GM23338 (cell line): ENCODE measurements around the gene DRD2. TPM values are rescaled to one million over a fixed set of nuclear protein-coding genes. Genes with fewer than 3 reads are reported as not detected.

Experiments used
- ATAC-seq: fragments of 200-7000 bp; cut with Tn5 transposase; 3 replicates; pipeline ENCODE4 v1.9.1; 2020
- DNase-seq: peaks from one replicate; pipeline ENCODE4 v3.0.0-alpha.2; 2015; ENCODE audit warnings: low spot score
- H2AFZ ChIP-seq: fragments of 200-600 bp; sonication (generic); 2 replicates; pipeline ENCODE4 v1.8.0; 2016; ENCODE audit warnings: antibody characterized with exemption, mild to moderate bottlenecking, moderate library complexity
- H3F3A ChIP-seq: fragments of 200-600 bp; sonication (generic); replicated peaks from 2 replicates; pipeline ENCODE4 v1.8.0; 2017; ENCODE audit warnings: antibody characterized with exemption, mixed run types, low read depth
- H3K27ac ChIP-seq: fragments of 200-600 bp; sonication (generic); 2 replicates; pipeline ENCODE4 v1.6.1; 2016; ENCODE audit warnings: low read depth
- H3K27me3 ChIP-seq: fragments of 200-600 bp; sonication (generic); 2 replicates; pipeline ENCODE4 v1.8.0; 2016; ENCODE audit warnings: mild to moderate bottlenecking, mixed run types, moderate library complexity; ENCODE audit not compliant: insufficient read depth
- H3K36me3 ChIP-seq: fragments of 200-600 bp; sonication (generic); 2 replicates; pipeline ENCODE4 v1.8.0; 2016; ENCODE audit warnings: mild to moderate bottlenecking; ENCODE audit not compliant: insufficient read depth
- H3K4me1 ChIP-seq: fragments of 200-600 bp; sonication (generic); 2 replicates; pipeline ENCODE4 v1.8.0; 2016; ENCODE audit warnings: mild to moderate bottlenecking, moderate library complexity; ENCODE audit not compliant: insufficient read depth
- H3K4me2 ChIP-seq: fragments of 200-600 bp; sonication (generic); 2 replicates; pipeline ENCODE4 v1.7.1; 2017; ENCODE audit warnings: mixed run types
- H3K4me3 ChIP-seq: fragments of 200-600 bp; sonication (generic); 2 replicates; pipeline ENCODE4 v1.6.1; 2016; ENCODE audit warnings: mixed run types
- H3K79me2 ChIP-seq: fragments of 200-600 bp; sonication (generic); replicated peaks from 2 replicates; pipeline ENCODE4 v1.8.0; 2017; ENCODE audit warnings: mild to moderate bottlenecking; ENCODE audit not compliant: insufficient read depth
- H3K9me2 ChIP-seq: fragments of 200-600 bp; sonication (generic); 2 replicates; pipeline ENCODE4 v1.8.0; 2017; ENCODE audit not compliant: insufficient read depth
- H4K20me1 ChIP-seq: fragments of 200-600 bp; sonication (generic); replicated peaks from 2 replicates; pipeline ENCODE4 v1.8.0; 2017; ENCODE audit warnings: mild to moderate bottlenecking; ENCODE audit not compliant: insufficient read depth
- H3K27ac Mint-ChIP-seq: 2 replicates; pipeline ENCODE4 v1.8.0; 2020; ENCODE audit warnings: inconsistent platforms, mild to moderate bottlenecking, moderate library complexity, mixed read lengths
- H3K27me3 Mint-ChIP-seq: 3 replicates; pipeline ENCODE4 v1.8.0; 2022; ENCODE audit warnings: low read depth, mild to moderate bottlenecking, moderate library complexity, mixed read lengths, inconsistent platforms; ENCODE audit not compliant: insufficient read depth, poor library complexity
- H3K36me3 Mint-ChIP-seq: 3 replicates; pipeline ENCODE4 v1.8.0; 2021; ENCODE audit warnings: low read depth, mild to moderate bottlenecking, inconsistent platforms, moderate library complexity, mixed read lengths
- H3K4me1 Mint-ChIP-seq: 3 replicates; pipeline ENCODE4 v1.8.0; 2020; ENCODE audit warnings: mild to moderate bottlenecking, inconsistent platforms, mixed read lengths
- H3K4me3 Mint-ChIP-seq: 3 replicates; pipeline ENCODE4 v1.8.0; 2021; ENCODE audit warnings: moderate library complexity, mild to moderate bottlenecking, inconsistent platforms, mixed read lengths
- H3K9me3 Mint-ChIP-seq: 3 replicates; pipeline ENCODE4 v1.8.0; 2020; ENCODE audit warnings: moderate library complexity, mild to moderate bottlenecking, inconsistent platforms, mixed read lengths
- CREB1 ChIP-seq: fragments of 250-450 bp; sonication (Bioruptor Pico); IDR thresholded peaks from 2 replicates; pipeline ENCODE4 v1.5.0; 2020; ENCODE audit warnings: low read depth, mild to moderate bottlenecking, moderate library complexity
- EZH2phosphoT487 ChIP-seq: fragments of 200-600 bp; sonication (generic); IDR thresholded peaks from one replicate; pipeline ENCODE4 v1.8.1; 2018; ENCODE audit warnings: antibody characterized with exemption; ENCODE audit not compliant: unreplicated experiment
- JUNB ChIP-seq: IDR thresholded peaks from one replicate; pipeline ENCODE4 v1.6.1; 2016; ENCODE audit warnings: antibody characterized with exemption; ENCODE audit not compliant: unreplicated experiment
- NANOG ChIP-seq: IDR thresholded peaks from 2 replicates; pipeline ENCODE4 v1.6.1; 2016; ENCODE audit warnings: antibody characterized with exemption, borderline replicate concordance
- POLR2AphosphoS5 ChIP-seq: IDR thresholded peaks from 2 replicates; pipeline ENCODE4 v1.6.1; 2016; ENCODE audit warnings: antibody characterized with exemption, low read depth
- STAT1 ChIP-seq: IDR thresholded peaks from one replicate; pipeline ENCODE4 v1.6.1; 2016; ENCODE audit warnings: antibody characterized with exemption; ENCODE audit not compliant: unreplicated experiment
- polyA plus RNA-seq: library from polyadenylated mRNA; unstranded; fragments of >200 nt; fragmentation: Nextera tagmentation; extraction: Ambion mirVana; gene quantifications from 2 replicates; pipeline ENCODE4 v1.2.1, GENCODE V29; 2016
- total RNA-seq: library from RNA; depleted of rRNA; stranded (reverse); fragments of >200 nt; shearing (Covaris generic); gene quantifications from 2 replicates; pipeline ENCODE4 v1.2.3, GENCODE V29; 2014
- TF ChIP-seq, protein P1 (sequence below), 2 experiments: fragments of 200-600 bp in 1 of 2; sonication (generic) in 1 of 2; conservative IDR thresholded peaks; 2 replicates each; pipeline versions ENCODE4 v1.5.1 to v1.6.1; 2016 to 2017; ENCODE audit warnings: antibody characterized with exemption in 2 of 2, low read depth in 2 of 2, mild to moderate bottlenecking in 2 of 2, moderate library complexity in 1 of 2
- TF ChIP-seq, protein P2 (sequence below): IDR thresholded peaks from 2 replicates; pipeline ENCODE4 v1.6.1; 2016; ENCODE audit warnings: antibody characterized with exemption
- TF ChIP-seq, protein P3 (sequence below): fragments of 250-450 bp; sonication (Bioruptor Pico); IDR thresholded peaks from 2 replicates; pipeline ENCODE4 v1.5.0; 2020; ENCODE audit warnings: mild to moderate bottlenecking, moderate library complexity

Gene DRD2
- total and polyA plus RNA-seq, 2 experiments from 2014 or later: 0.21 to 0.66 TPM

DNA sequence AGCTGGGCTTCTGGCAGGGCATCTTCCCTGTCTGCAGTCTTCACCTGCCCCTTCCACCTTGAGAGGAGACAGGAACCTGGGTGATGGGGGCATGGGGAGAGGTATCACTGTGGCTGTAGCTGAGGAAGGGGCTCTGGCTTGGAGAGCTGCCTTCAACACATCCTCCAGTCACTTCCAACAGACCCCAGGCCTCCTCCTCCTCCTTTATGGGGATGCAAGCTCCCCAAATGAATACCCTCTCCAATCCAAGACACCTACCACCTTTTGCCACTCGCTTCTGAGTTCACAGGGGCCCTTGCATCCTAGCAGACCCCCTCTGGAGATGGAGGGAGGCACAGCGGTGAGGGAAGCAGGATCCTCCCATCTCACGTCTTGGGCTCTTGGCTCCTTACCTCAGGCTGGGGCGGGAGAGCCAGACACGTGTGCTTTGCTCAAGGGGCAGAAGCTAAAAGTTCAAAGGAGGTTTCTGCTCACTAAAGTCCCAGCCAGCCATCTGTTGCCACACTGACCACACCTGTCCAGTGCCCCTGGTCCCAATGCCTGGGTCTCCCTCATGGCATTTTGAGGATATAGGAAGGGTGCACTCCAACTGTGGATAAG, 74.5 kb downstream of the DRD2 start:
- Mint-ChIP-seq H3K4me1 (peaks cover 7% of the 10 kb centered on the region; the same call in 2 of the 3 replicates), H3K36me3 (no peaks in the 10 kb centered on the region), H3K27ac (no peak overlapping the region), H3K4me3 (no peak overlapping the region), H3K27me3 (peaks cover 4% of the 10 kb centered on the region), H3K9me3 (no peaks in the 10 kb centered on the region)
- ATAC-seq: no peak
- Histone ChIP-seq H3K9me2 (no peaks in the 10 kb centered on the region), H4K20me1 (no peaks in the 10 kb centered on the region), H3K79me2 (no peaks in the 10 kb centered on the region), H3K4me2 (no peak overlapping the region), H2AFZ (no peak overlapping the region), H3K4me1 (no peaks in the 10 kb centered on the region), H3K36me3 (no peaks in the 10 kb centered on the region), H3F3A (no peaks in the 10 kb centered on the region), H3K4me3 (no peak overlapping the region), H3K27me3 (no peaks in the 10 kb centered on the region), H3K27ac (no peak overlapping the region)
- no peak for TF ChIP-seq JUNB
- TF ChIP-seq, protein P1, sequence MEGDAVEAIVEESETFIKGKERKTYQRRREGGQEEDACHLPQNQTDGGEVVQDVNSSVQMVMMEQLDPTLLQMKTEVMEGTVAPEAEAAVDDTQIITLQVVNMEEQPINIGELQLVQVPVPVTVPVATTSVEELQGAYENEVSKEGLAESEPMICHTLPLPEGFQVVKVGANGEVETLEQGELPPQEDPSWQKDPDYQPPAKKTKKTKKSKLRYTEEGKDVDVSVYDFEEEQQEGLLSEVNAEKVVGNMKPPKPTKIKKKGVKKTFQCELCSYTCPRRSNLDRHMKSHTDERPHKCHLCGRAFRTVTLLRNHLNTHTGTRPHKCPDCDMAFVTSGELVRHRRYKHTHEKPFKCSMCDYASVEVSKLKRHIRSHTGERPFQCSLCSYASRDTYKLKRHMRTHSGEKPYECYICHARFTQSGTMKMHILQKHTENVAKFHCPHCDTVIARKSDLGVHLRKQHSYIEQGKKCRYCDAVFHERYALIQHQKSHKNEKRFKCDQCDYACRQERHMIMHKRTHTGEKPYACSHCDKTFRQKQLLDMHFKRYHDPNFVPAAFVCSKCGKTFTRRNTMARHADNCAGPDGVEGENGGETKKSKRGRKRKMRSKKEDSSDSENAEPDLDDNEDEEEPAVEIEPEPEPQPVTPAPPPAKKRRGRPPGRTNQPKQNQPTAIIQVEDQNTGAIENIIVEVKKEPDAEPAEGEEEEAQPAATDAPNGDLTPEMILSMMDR (conservative IDR thresholded peaks at IDR 0.05; ENCODE audit: low read depth in 2 of 2): no peak
- no peak for TF ChIP-seq EZH2phosphoT487
- no peak for TF ChIP-seq POLR2AphosphoS5
- TF ChIP-seq, protein P2, sequence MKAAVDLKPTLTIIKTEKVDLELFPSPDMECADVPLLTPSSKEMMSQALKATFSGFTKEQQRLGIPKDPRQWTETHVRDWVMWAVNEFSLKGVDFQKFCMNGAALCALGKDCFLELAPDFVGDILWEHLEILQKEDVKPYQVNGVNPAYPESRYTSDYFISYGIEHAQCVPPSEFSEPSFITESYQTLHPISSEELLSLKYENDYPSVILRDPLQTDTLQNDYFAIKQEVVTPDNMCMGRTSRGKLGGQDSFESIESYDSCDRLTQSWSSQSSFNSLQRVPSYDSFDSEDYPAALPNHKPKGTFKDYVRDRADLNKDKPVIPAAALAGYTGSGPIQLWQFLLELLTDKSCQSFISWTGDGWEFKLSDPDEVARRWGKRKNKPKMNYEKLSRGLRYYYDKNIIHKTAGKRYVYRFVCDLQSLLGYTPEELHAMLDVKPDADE: no peak
- TF ChIP-seq, protein P3, sequence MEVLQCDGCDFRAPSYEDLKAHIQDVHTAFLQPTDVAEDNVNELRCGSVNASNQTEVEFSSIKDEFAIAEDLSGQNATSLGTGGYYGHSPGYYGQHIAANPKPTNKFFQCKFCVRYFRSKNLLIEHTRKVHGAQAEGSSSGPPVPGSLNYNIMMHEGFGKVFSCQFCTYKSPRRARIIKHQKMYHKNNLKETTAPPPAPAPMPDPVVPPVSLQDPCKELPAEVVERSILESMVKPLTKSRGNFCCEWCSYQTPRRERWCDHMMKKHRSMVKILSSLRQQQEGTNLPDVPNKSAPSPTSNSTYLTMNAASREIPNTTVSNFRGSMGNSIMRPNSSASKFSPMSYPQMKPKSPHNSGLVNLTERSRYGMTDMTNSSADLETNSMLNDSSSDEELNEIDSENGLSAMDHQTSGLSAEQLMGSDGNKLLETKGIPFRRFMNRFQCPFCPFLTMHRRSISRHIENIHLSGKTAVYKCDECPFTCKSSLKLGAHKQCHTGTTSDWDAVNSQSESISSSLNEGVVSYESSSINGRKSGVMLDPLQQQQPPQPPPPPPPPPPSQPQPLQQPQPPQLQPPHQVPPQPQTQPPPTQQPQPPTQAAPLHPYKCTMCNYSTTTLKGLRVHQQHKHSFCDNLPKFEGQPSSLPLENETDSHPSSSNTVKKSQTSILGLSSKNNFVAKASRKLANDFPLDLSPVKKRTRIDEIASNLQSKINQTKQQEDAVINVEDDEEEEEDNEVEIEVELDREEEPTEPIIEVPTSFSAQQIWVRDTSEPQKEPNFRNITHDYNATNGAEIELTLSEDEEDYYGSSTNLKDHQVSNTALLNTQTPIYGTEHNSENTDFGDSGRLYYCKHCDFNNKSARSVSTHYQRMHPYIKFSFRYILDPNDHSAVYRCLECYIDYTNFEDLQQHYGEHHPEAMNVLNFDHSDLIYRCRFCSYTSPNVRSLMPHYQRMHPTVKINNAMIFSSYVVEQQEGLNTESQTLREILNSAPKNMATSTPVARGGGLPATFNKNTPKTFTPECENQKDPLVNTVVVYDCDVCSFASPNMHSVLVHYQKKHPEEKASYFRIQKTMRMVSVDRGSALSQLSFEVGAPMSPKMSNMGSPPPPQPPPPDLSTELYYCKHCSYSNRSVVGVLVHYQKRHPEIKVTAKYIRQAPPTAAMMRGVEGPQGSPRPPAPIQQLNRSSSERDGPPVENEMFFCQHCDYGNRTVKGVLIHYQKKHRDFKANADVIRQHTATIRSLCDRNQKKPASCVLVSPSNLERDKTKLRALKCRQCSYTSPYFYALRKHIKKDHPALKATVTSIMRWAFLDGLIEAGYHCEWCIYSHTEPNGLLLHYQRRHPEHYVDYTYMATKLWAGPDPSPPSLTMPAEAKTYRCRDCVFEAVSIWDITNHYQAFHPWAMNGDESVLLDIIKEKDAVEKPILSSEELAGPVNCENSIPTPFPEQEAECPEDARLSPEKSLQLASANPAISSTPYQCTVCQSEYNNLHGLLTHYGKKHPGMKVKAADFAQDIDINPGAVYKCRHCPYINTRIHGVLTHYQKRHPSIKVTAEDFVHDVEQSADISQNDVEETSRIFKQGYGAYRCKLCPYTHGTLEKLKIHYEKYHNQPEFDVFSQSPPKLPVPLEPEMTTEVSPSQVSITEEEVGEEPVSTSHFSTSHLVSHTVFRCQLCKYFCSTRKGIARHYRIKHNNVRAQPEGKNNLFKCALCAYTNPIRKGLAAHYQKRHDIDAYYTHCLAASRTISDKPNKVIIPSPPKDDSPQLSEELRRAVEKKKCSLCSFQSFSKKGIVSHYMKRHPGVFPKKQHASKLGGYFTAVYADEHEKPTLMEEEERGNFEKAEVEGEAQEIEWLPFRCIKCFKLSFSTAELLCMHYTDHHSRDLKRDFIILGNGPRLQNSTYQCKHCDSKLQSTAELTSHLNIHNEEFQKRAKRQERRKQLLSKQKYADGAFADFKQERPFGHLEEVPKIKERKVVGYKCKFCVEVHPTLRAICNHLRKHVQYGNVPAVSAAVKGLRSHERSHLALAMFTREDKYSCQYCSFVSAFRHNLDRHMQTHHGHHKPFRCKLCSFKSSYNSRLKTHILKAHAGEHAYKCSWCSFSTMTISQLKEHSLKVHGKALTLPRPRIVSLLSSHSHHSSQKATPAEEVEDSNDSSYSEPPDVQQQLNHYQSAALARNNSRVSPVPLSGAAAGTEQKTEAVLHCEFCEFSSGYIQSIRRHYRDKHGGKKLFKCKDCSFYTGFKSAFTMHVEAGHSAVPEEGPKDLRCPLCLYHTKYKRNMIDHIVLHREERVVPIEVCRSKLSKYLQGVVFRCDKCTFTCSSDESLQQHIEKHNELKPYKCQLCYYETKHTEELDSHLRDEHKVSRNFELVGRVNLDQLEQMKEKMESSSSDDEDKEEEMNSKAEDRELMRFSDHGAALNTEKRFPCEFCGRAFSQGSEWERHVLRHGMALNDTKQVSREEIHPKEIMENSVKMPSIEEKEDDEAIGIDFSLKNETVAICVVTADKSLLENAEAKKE (CRISPR knock-in tag): no peak
- TF ChIP-seq CREB1 (CRISPR knock-in tag): no peak
- no peak for TF ChIP-seq STAT1
- TF ChIP-seq NANOG: no peak
- DNase-seq: no peak
